ENCODE measurements around the gene DPF3.

DNA sequence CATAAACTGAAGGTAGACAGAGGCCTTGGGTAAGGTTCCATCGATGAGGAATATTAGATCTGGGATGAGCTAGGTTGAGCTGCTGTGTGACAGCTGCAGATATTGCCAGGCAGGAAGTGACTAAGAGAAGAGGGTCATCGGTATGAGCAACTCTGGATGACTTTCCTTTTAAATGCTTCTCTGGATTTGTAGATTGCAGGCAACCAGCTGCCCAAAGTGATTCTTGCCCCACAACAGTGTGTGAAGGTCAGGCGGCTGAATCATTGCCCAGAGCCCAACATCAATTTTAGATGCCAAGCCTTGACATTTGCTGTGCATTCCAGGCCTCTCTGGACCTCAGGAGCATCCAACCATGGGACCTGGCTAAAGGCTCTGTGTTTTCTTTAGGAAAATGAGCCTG lies 255.9 kb downstream of the DPF3 start:
- TF ChIP-seq POLR2A (IDR thresholded peaks at IDR 0.05): no peak
- no peak for TF ChIP-seq CTCF (IDR thresholded peaks at IDR 0.05 in 4 of 5, conservative IDR thresholded peaks at IDR 0.05 in 1 of 5)

All from gastrocnemius medialis (tissue), 4 donors.